ENCODE results near the gene FOXO3B. TPM values are rescaled to one million over a fixed set of nuclear protein-coding genes. Genes with fewer than 3 reads are reported as not detected.
"Not testable (repeated sequence)": the region's sequence is repeated elsewhere in the genome, so short reads cannot be mapped to it uniquely, and the experiment has no call there.

Gene FOXO3B
- 4.7 and 7.2 TPM in 2 replicates for total RNA-seq
- 9.1 and 10.0 TPM in 2 replicates for polyA plus RNA-seq
- polyA plus RNA-seq (2011; cell fraction: cytosol; rRNA removed), result 4.7 and 4.9 TPM in 2 replicates
- polyA plus RNA-seq (2011; cell fraction: nucleus; rRNA removed), result 6.1 and 9.4 TPM in 2 replicates
- 3.5 and 4.2 TPM in 2 replicates for polyA plus RNA-seq (2012)
- 11.7 and 12.2 TPM in 2 replicates for polyA minus RNA-seq
- 1.6 TPM for polyA minus RNA-seq (2011; cell fraction: cytosol; rRNA and poly(A)+ RNA removed)
- polyA minus RNA-seq (2011; cell fraction: nucleus; rRNA and poly(A)+ RNA removed), result 5.4 and 6.6 TPM in 2 replicates
- Bru-seq, nascent RNA, result percentile 49 among the genes with signal in this experiment
- percentile 66 among the genes with signal in this experiment for BruChase-seq, experiment 1, labeled RNA remaining after a 6-hour chase
- percentile 65 among the genes with signal in this experiment for BruChase-seq, experiment 2, labeled RNA remaining after a 2-hour chase
- long read RNA-seq, partial matches to known transcripts, result 0 of 3 reads
- long read RNA-seq, other reads (novel, unspliced or antisense), result 0 of 3 reads

- H3K79me2 ChIP-seq (ENCODE audit: control insufficient read depth, insufficient read depth, low read length); H3K9ac ChIP-seq (replicated peaks; ENCODE audit: extremely low read depth, insufficient read depth, low read length); CTCF ChIA-PET; POLR2A ChIA-PET; H3K9me3 ChIP-seq (replicated peaks; ENCODE audit: control insufficient read depth, insufficient read depth, low read length); intact Hi-C loops (cut with micrococcal nuclease); dilution Hi-C loops (cut with MboI; ENCODE audit: extremely low pct_ligation_motif_present, low sequenced_read_pairs); H3K4me1 ChIP-seq (ENCODE audit: control insufficient read depth, extremely low read depth, insufficient read depth, low read length); H3K36me3 ChIP-seq (ENCODE audit: control insufficient read depth in 2 of 2, extremely low read depth in 1 of 2, insufficient read depth in 2 of 2, low read length in 2 of 2); H3K27me3 ChIP-seq (ENCODE audit: control insufficient read depth in 2 of 2, insufficient read depth in 2 of 2, low read length in 2 of 2); H3K9me1 ChIP-seq (replicated peaks; ENCODE audit: control insufficient read depth, extremely low read depth, insufficient read depth, low read length); H4K20me1 ChIP-seq (replicated peaks; ENCODE audit: control insufficient read depth, extremely low read depth, insufficient read depth, low read length): not testable (repeated sequence)
- DNase-seq (ENCODE audit: low read depth, low spot score) (peak; percentile 48), FAIRE-seq (peak; percentile 99)
- BruUV-seq (replicated peaks), result TSS peak; percentile 66
- peak within 1 kb of the TSS; percentile 47 for H3K4me2 ChIP-seq (ENCODE audit: insufficient read depth, low read length)
- peak within 1 kb of the TSS; percentile 37 to 50 (median 40) for H3K4me3 ChIP-seq (replicated peaks in 1 of 3; ENCODE audit: insufficient read depth in 1 of 3, low read depth in 1 of 3, low read length in 3 of 3)
- H3K27ac ChIP-seq (ENCODE audit: insufficient read depth, low read depth, low read length), result peak within 1 kb of the TSS; percentile 41
- H2AFZ ChIP-seq (ENCODE audit: low read depth, low read length), result peak within 1 kb of the TSS; percentile 80
Measured at GRCh38 chr17:18681767-18682571, at the start of gene FOXO3B. FOXO3B (minus strand) TSS chr17:18682314; CDS start chr17:18681651, 663 bp downstream.

- DNase-seq (ENCODE audit: low read depth, low spot score), result not testable (repeated sequence)
Measured at GRCh38 chr17:18723509-18723908, 41.4 kb upstream of the FOXO3B start.

GRCh38 chr17:18722612-18723011 is 40.5 kb upstream of the FOXO3B start:
- DNase-seq (ENCODE audit: low read depth, low spot score); H3K27ac ChIP-seq (ENCODE audit: insufficient read depth, low read depth, low read length); H3K9ac ChIP-seq (replicated peaks; ENCODE audit: extremely low read depth, insufficient read depth, low read length); CTCF ChIA-PET; dilution Hi-C loops (cut with MboI; ENCODE audit: extremely low pct_ligation_motif_present, low sequenced_read_pairs); H3K27me3 ChIP-seq (ENCODE audit: control insufficient read depth in 2 of 2, insufficient read depth in 2 of 2, low read length in 2 of 2); POLR2A ChIA-PET; H3K4me1 ChIP-seq (ENCODE audit: control insufficient read depth, extremely low read depth, insufficient read depth, low read length); FAIRE-seq; H3K4me3 ChIP-seq (replicated peaks in 1 of 3; ENCODE audit: insufficient read depth in 1 of 3, low read depth in 1 of 3, low read length in 3 of 3); H3K4me2 ChIP-seq (ENCODE audit: insufficient read depth, low read length); H3K9me3 ChIP-seq (replicated peaks; ENCODE audit: control insufficient read depth, insufficient read depth, low read length); H4K20me1 ChIP-seq (replicated peaks; ENCODE audit: control insufficient read depth, extremely low read depth, insufficient read depth, low read length); H3K36me3 ChIP-seq (ENCODE audit: control insufficient read depth in 2 of 2, extremely low read depth in 1 of 2, insufficient read depth in 2 of 2, low read length in 2 of 2); H3K9me1 ChIP-seq (replicated peaks; ENCODE audit: control insufficient read depth, extremely low read depth, insufficient read depth, low read length); BruUV-seq (replicated peaks); intact Hi-C loops (cut with micrococcal nuclease); H3K79me2 ChIP-seq (ENCODE audit: control insufficient read depth, insufficient read depth, low read length); H2AFZ ChIP-seq (ENCODE audit: low read depth, low read length): not testable (repeated sequence)

More at GRCh38 chr17:18723509-18723908, 41.4 kb upstream of the FOXO3B start:
- H3K27ac ChIP-seq (ENCODE audit: insufficient read depth, low read depth, low read length); H3K79me2 ChIP-seq (ENCODE audit: control insufficient read depth, insufficient read depth, low read length); POLR2A ChIA-PET; H3K9me3 ChIP-seq (replicated peaks; ENCODE audit: control insufficient read depth, insufficient read depth, low read length); H3K27me3 ChIP-seq (ENCODE audit: control insufficient read depth in 2 of 2, insufficient read depth in 2 of 2, low read length in 2 of 2); FAIRE-seq; CTCF ChIA-PET; dilution Hi-C loops (cut with MboI; ENCODE audit: extremely low pct_ligation_motif_present, low sequenced_read_pairs); intact Hi-C loops (cut with micrococcal nuclease); H3K4me2 ChIP-seq (ENCODE audit: insufficient read depth, low read length); H4K20me1 ChIP-seq (replicated peaks; ENCODE audit: control insufficient read depth, extremely low read depth, insufficient read depth, low read length); H2AFZ ChIP-seq (ENCODE audit: low read depth, low read length); H3K4me3 ChIP-seq (replicated peaks in 1 of 3; ENCODE audit: insufficient read depth in 1 of 3, low read depth in 1 of 3, low read length in 3 of 3); BruUV-seq (replicated peaks); H3K36me3 ChIP-seq (ENCODE audit: control insufficient read depth in 2 of 2, extremely low read depth in 1 of 2, insufficient read depth in 2 of 2, low read length in 2 of 2); H3K9me1 ChIP-seq (replicated peaks; ENCODE audit: control insufficient read depth, extremely low read depth, insufficient read depth, low read length); H3K4me1 ChIP-seq (ENCODE audit: control insufficient read depth, extremely low read depth, insufficient read depth, low read length); H3K9ac ChIP-seq (replicated peaks; ENCODE audit: extremely low read depth, insufficient read depth, low read length): not testable (repeated sequence)

All from endothelial cell of umbilical vein (primary cell).